ENCODE results near the gene ANO2.

DNA sequence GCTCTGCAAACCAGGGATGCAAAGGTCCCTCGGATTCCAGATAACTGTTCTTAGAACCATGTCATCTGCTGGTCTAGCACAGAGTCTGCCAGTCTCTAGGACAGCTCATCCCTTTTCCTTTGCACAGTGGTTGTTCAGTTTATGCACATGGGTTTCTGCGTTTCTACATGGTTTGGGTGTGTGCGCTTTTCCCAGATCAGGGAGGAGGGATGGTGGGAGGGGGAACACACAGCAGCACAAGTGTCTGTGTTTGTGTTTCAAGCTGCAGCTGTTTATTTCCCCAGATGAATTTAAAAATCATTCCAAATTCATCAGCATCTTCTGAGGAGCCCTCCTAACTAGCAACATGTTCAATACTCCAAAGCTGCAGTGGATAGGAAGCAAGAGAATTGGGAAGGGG, 45.4 kb downstream of the ANO2 start:
- TF ChIP-seq, protein P1, sequence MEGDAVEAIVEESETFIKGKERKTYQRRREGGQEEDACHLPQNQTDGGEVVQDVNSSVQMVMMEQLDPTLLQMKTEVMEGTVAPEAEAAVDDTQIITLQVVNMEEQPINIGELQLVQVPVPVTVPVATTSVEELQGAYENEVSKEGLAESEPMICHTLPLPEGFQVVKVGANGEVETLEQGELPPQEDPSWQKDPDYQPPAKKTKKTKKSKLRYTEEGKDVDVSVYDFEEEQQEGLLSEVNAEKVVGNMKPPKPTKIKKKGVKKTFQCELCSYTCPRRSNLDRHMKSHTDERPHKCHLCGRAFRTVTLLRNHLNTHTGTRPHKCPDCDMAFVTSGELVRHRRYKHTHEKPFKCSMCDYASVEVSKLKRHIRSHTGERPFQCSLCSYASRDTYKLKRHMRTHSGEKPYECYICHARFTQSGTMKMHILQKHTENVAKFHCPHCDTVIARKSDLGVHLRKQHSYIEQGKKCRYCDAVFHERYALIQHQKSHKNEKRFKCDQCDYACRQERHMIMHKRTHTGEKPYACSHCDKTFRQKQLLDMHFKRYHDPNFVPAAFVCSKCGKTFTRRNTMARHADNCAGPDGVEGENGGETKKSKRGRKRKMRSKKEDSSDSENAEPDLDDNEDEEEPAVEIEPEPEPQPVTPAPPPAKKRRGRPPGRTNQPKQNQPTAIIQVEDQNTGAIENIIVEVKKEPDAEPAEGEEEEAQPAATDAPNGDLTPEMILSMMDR (IDR thresholded peaks at IDR 0.05; ENCODE audit: extremely low read depth in 1 of 2, insufficient read depth in 1 of 2, low read depth in 1 of 2, low read length in 2 of 2) = no peak
- TF ChIP-seq POLR2A (IDR thresholded peaks at IDR 0.05; ENCODE audit: low read depth, low read length) = no peak
